ENCODE measurements around the gene CD82. TPM values are rescaled to one million over a fixed set of nuclear protein-coding genes. Genes with fewer than 3 reads are reported as not detected.
"Not testable (repeated sequence)": the region's sequence is repeated elsewhere in the genome, so short reads cannot be mapped to it uniquely, and the experiment has no call there.

CD82 gene
- total RNA-seq, 1 experiment from 2014 or later = 26.1 TPM

- Histone ChIP-seq H3K4me3 (ENCODE audit: low read depth in 2 of 2, low read length in 2 of 2) (no peak overlapping the region), H3K27me3 (ENCODE audit: control insufficient read depth, insufficient read depth, low read length) (peaks cover 17% of the 10 kb centered on the region), H3K36me3 (ENCODE audit: control insufficient read depth, insufficient read depth, low read length) (no peaks in the 10 kb centered on the region), H3K9me3 (ENCODE audit: control insufficient read depth, insufficient read depth, low read depth, low read length) (peaks cover 4% of the 10 kb centered on the region; the same call in 1 of the 2 replicates), H3K4me1 (ENCODE audit: control insufficient read depth, insufficient read depth, low read length) (no peaks in the 10 kb centered on the region), H3K27ac (ENCODE audit: low read length) (no peak overlapping the region)
- ChIA-PET CTCF (interaction anchor here (0.6 kb wide), 1 partner anchor 460 kb away, joined by 7 read pairs; no protein-coding TSS in a partner anchor), POLR2A (no interaction called here)
- no peak for ATAC-seq
- intact Hi-C loops (cut with micrococcal nuclease; ENCODE audit: unreplicated experiment) (no loop called here), in situ Hi-C loops (cut with HindIII; ENCODE audit: low pct_unique_long_range_greater_than_20kb, low sequenced_read_pairs) (no loop called here)
- TF ChIP-seq SIN3A (IDR thresholded peaks at IDR 0.05; ENCODE audit: borderline replicate concordance, insufficient read depth, low read depth, low read length) (no peak), CTCF (IDR thresholded peaks at IDR 0.05) (no peak), TCF7L2 (IDR thresholded peaks at IDR 0.05; ENCODE audit: low read depth, low read length) (no peak), POLR2AphosphoS5 (IDR thresholded peaks at IDR 0.05; ENCODE audit: low read depth, low read length) (no peak), REST (IDR thresholded peaks at IDR 0.05; ENCODE audit: insufficient read depth in 1 of 2, low read depth in 2 of 2, low read length in 1 of 2) (no peak)
- no peak for DNase-seq (ENCODE audit: low read depth, low spot score)
- BruUV-seq (replicated peaks) = no TSS peak
Measured at GRCh38 chr11:44645827-44646226, 80.4 kb downstream of the CD82 start.

GRCh38 chr11:44647255-44647955 lies 81.9 kb downstream of the CD82 start:
- H3K36me3 ChIP-seq (ENCODE audit: control insufficient read depth, insufficient read depth, low read length); in situ Hi-C loops (cut with HindIII; ENCODE audit: low pct_unique_long_range_greater_than_20kb, low sequenced_read_pairs); H3K27ac ChIP-seq (ENCODE audit: low read length); POLR2A ChIA-PET; H3K4me1 ChIP-seq (ENCODE audit: control insufficient read depth, insufficient read depth, low read length); DNase-seq (ENCODE audit: low read depth, low spot score); BruUV-seq (replicated peaks); H3K4me3 ChIP-seq (ENCODE audit: low read depth in 2 of 2, low read length in 2 of 2); intact Hi-C loops (cut with micrococcal nuclease; ENCODE audit: unreplicated experiment); ATAC-seq; H3K9me3 ChIP-seq (ENCODE audit: control insufficient read depth, insufficient read depth, low read depth, low read length); CTCF ChIA-PET: not testable (repeated sequence)
- peaks cover 19% of the 10 kb centered on the region for H3K27me3 ChIP-seq (ENCODE audit: control insufficient read depth, insufficient read depth, low read length)

- no TSS peak for BruUV-seq (replicated peaks)
- CTCF ChIA-PET = no interaction called here
- intact Hi-C loops (cut with micrococcal nuclease; ENCODE audit: unreplicated experiment) = no loop called here
- no peaks in the 10 kb centered on the region for H3K4me1 ChIP-seq (ENCODE audit: control insufficient read depth, insufficient read depth, low read length)
- H3K4me3 ChIP-seq (ENCODE audit: low read depth in 2 of 2, low read length in 2 of 2) = no peak overlapping the region
- H3K9me3 ChIP-seq (ENCODE audit: control insufficient read depth, insufficient read depth, low read depth, low read length) = no peaks in the 10 kb centered on the region; the same call in 1 of the 2 replicates
- H3K27me3 ChIP-seq (ENCODE audit: control insufficient read depth, insufficient read depth, low read length) = peaks cover 19% of the 10 kb centered on the region
- no peak overlapping the region for H3K27ac ChIP-seq (ENCODE audit: low read length)
- TF ChIP-seq TCF7L2 (IDR thresholded peaks at IDR 0.05; ENCODE audit: low read depth, low read length) (no peak), POLR2AphosphoS5 (IDR thresholded peaks at IDR 0.05; ENCODE audit: low read depth, low read length) (no peak), REST (IDR thresholded peaks at IDR 0.05; ENCODE audit: insufficient read depth in 1 of 2, low read depth in 2 of 2, low read length in 1 of 2) (no peak), CTCF (IDR thresholded peaks at IDR 0.05) (no peak), SIN3A (IDR thresholded peaks at IDR 0.05; ENCODE audit: borderline replicate concordance, insufficient read depth, low read depth, low read length) (no peak)
- DNase-seq (ENCODE audit: low read depth, low spot score) = no peak
- POLR2A ChIA-PET = no interaction called here
- no peak for ATAC-seq
- in situ Hi-C loops (cut with HindIII; ENCODE audit: low pct_unique_long_range_greater_than_20kb, low sequenced_read_pairs) = no loop called here
- no peaks in the 10 kb centered on the region for H3K36me3 ChIP-seq (ENCODE audit: control insufficient read depth, insufficient read depth, low read length)
Measured at GRCh38 chr11:44648109-44648508, 82.6 kb downstream of the CD82 start.
